Left ventricle myocardium inferior (tissue), 1 donor: ENCODE results near the gene RAP1GAP2. TPM values are rescaled to one million over a fixed set of nuclear protein-coding genes. Genes with fewer than 3 reads are reported as not detected.
"Not testable (repeated sequence)": the region's sequence is repeated elsewhere in the genome, so short reads cannot be mapped to it uniquely, and the experiment has no call there.

Experiments
- DNase-seq: peaks from one replicate; pipeline ENCODE4 v3.0.0-alpha.2; 2020
- H3K27ac ChIP-seq: fragments of 200-600 bp; replicated peaks from 2 replicates; pipeline ENCODE4 v1.8.0; 2021
- H3K27me3 ChIP-seq: fragments of 200-600 bp; 2 replicates; pipeline ENCODE4 v1.8.0; 2021; ENCODE audit warnings: low read depth
- H3K36me3 ChIP-seq: fragments of 200-600 bp; 2 replicates; pipeline ENCODE4 v1.8.0; 2021
- H3K4me1 ChIP-seq: fragments of 200-600 bp; 2 replicates; pipeline ENCODE4 v1.8.0; 2021
- H3K4me3 ChIP-seq: fragments of 200-600 bp; 2 replicates; pipeline ENCODE4 v1.8.0; 2021; ENCODE audit warnings: mild to moderate bottlenecking, moderate library complexity
- H3K9me3 ChIP-seq: fragments of 200-600 bp; replicated peaks from 2 replicates; pipeline ENCODE4 v1.8.0; 2021
- intact Hi-C: fragments of 100-400 bp; cut with micrococcal nuclease; formaldehyde crosslinking; loops from one replicate; pipeline ENCODE4 v1.11.0; 2022
- total RNA-seq: library from RNA; stranded (reverse); fragmentation: NEBNext Ultra II Directional; extraction: Animal tissue kit (Norgen Biotek cat#: 25700); gene quantifications from one replicate; pipeline ENCODE4 v1.2.1, GENCODE V29; 2021
- TF ChIP-seq, protein P1 (sequence below): fragments of 200-600 bp; IDR thresholded peaks from 2 replicates; pipeline ENCODE4 v1.8.0; 2021; ENCODE audit warnings: antibody characterized with exemption, mild to moderate bottlenecking, borderline replicate concordance
- donor health status: DM: no; HTN: yes; CAD: no; lungs with severe emphysema.

RAP1GAP2 gene
- total RNA-seq, 1 donor from 2014 or later = 63.8 TPM

GRCh38 chr17:2809337-2809736 lies 13.1 kb downstream of the RAP1GAP2 start:
- intact Hi-C loops = no loop called here
- Histone ChIP-seq H3K9me3 (no peaks in the 10 kb centered on the region), H3K4me1 (no peaks in the 10 kb centered on the region), H3K27ac (no peak overlapping the region), H3K4me3 (no peak overlapping the region), H3K36me3 (no peaks in the 10 kb centered on the region), H3K27me3 (peaks cover 5% of the 10 kb centered on the region)
- DNase-seq = no peak
- TF ChIP-seq, protein P1, sequence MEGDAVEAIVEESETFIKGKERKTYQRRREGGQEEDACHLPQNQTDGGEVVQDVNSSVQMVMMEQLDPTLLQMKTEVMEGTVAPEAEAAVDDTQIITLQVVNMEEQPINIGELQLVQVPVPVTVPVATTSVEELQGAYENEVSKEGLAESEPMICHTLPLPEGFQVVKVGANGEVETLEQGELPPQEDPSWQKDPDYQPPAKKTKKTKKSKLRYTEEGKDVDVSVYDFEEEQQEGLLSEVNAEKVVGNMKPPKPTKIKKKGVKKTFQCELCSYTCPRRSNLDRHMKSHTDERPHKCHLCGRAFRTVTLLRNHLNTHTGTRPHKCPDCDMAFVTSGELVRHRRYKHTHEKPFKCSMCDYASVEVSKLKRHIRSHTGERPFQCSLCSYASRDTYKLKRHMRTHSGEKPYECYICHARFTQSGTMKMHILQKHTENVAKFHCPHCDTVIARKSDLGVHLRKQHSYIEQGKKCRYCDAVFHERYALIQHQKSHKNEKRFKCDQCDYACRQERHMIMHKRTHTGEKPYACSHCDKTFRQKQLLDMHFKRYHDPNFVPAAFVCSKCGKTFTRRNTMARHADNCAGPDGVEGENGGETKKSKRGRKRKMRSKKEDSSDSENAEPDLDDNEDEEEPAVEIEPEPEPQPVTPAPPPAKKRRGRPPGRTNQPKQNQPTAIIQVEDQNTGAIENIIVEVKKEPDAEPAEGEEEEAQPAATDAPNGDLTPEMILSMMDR = no peak

GRCh38 chr17:2814049-2814448 lies 17.8 kb downstream of the RAP1GAP2 start:
- no peak for DNase-seq

GRCh38 chr17:2814481-2815341 lies 18.5 kb downstream of the RAP1GAP2 start:
- Histone ChIP-seq H3K27me3 (peaks cover 14% of the 10 kb centered on the region), H3K4me1 (no peaks in the 10 kb centered on the region), H3K27ac (no peak overlapping the region), H3K4me3 (peak overlapping the region; percentile 14), H3K36me3 (no peaks in the 10 kb centered on the region), H3K9me3 (no peaks in the 10 kb centered on the region)
- TF ChIP-seq, protein P1 = no peak
- no peak for DNase-seq
- intact Hi-C loops = no loop called here

More at GRCh38 chr17:2814049-2814448, 17.8 kb downstream of the RAP1GAP2 start:
- Histone ChIP-seq H3K9me3 (no peaks in the 10 kb centered on the region), H3K4me3 (peak overlapping the region; percentile 14), H3K27ac (no peak overlapping the region), H3K27me3 (peaks cover 14% of the 10 kb centered on the region), H3K36me3 (no peaks in the 10 kb centered on the region), H3K4me1 (no peaks in the 10 kb centered on the region)
- TF ChIP-seq, protein P1 = no peak
- intact Hi-C loops = no loop called here

- intact Hi-C loops = no loop called here
- Histone ChIP-seq H3K4me1 (no peaks in the 10 kb centered on the region), H3K27ac (no peak overlapping the region), H3K36me3 (no peaks in the 10 kb centered on the region), H3K4me3 (no peak overlapping the region), H3K9me3 (no peaks in the 10 kb centered on the region), H3K27me3 (peaks cover 19% of the 10 kb centered on the region)
- no peak for DNase-seq
- TF ChIP-seq, protein P1 = no peak
Observed at GRCh38 chr17:2815781-2816185, 19.5 kb downstream of the RAP1GAP2 start.

GRCh38 chr17:2816688-2817087 lies 20.4 kb downstream of the RAP1GAP2 start:
- no peak for DNase-seq
- H3K4me1 ChIP-seq = no peaks in the 10 kb centered on the region
- TF ChIP-seq, protein P1 = no peak
- no peaks in the 10 kb centered on the region for H3K36me3 ChIP-seq
- no peak overlapping the region for H3K27ac ChIP-seq
- H3K9me3 ChIP-seq = no peaks in the 10 kb centered on the region
- intact Hi-C loops = no loop called here
- H3K27me3 ChIP-seq = peaks cover 19% of the 10 kb centered on the region
- no peak overlapping the region for H3K4me3 ChIP-seq

GRCh38 chr17:2819294-2819693 lies 23.1 kb downstream of the RAP1GAP2 start:
- H3K4me1 ChIP-seq, H3K9me3 ChIP-seq, H3K36me3 ChIP-seq, DNase-seq, H3K27ac ChIP-seq, H3K4me3 ChIP-seq, intact Hi-C loops: not testable (repeated sequence)
- H3K27me3 ChIP-seq = peaks cover 32% of the 10 kb centered on the region
